Ovary (tissue), 9 donors: ENCODE measurements around the gene TOM1L2. TPM values are rescaled to one million over a fixed set of nuclear protein-coding genes. Genes with fewer than 3 reads are reported as not detected.

Experiments used
- DNase-seq, 5 donors: peaks; one replicate each; pipeline ENCODE4 v3.0.0-alpha.2; 2019 to 2020
- H3K27ac ChIP-seq, 2 donors: fragments of 200-600 bp; one replicate each; pipeline versions ENCODE4 v1.5.1 to v1.8.0; 2019 to 2022
- H3K27me3 ChIP-seq: fragments of 200-600 bp; one replicate; pipeline ENCODE4 v1.8.0; 2022
- H3K36me3 ChIP-seq: fragments of 200-600 bp; sonication (generic); one replicate; pipeline ENCODE4 v1.5.1; 2019
- H3K4me1 ChIP-seq: one replicate; pipeline ENCODE4 v1.8.1; 2013; ENCODE audit warnings: mild to moderate bottlenecking, moderate library complexity; ENCODE audit not compliant: insufficient read depth
- H3K4me3 ChIP-seq: fragments of 200-600 bp; sonication (generic); one replicate; pipeline ENCODE4 v1.5.1; 2017
- H3K9me3 ChIP-seq, 2 donors: fragments of 200-600 bp in 1 of 2; sonication (generic) in 1 of 2; one replicate each; pipeline versions ENCODE4 v1.5.1 to v1.8.1; 2013 to 2019; ENCODE audit warnings: mild to moderate bottlenecking in 1 of 2, moderate library complexity in 1 of 2
- CTCF ChIP-seq, 3 donors: fragments of 450-650 bp in 2 of 3; fragments of 200-600 bp in 1 of 3; IDR thresholded peaks; one replicate each; pipeline versions ENCODE4 v1.5.1 to v1.8.0; 2016 to 2022; ENCODE audit warnings: antibody characterized with exemption in 3 of 3, mild to moderate bottlenecking in 1 of 3
- EP300 ChIP-seq: sonication (generic); formaldehyde crosslinking; IDR thresholded peaks from one replicate; pipeline ENCODE4 v1.6.1; 2017; ENCODE audit warnings: antibody characterized with exemption
- POLR2A ChIP-seq: fragments of 450-650 bp; IDR thresholded peaks from one replicate; pipeline ENCODE4 v1.6.1; 2017; ENCODE audit warnings: antibody characterized with exemption, mild to moderate bottlenecking, moderate library complexity
- WGBS, 3 donors: extraction: QIAGEN DNeasy Blood & Tissue Kit in 1 of 3; methylation state at CpG; one replicate each; pipeline versions ENCODE4 v1.1.5 to v1.1.7; 2013 to 2017; 5-methylcytosine and 5-hydroxymethylcytosine counted together
- intact Hi-C, 4 donors: fragments of 100-400 bp; cut with DNase I; formaldehyde crosslinking; loops; one replicate each; pipeline versions ENCODE4 v1.11.0 to v1.15.1; 2022 to 2023
- polyA plus RNA-seq, 2 donors: library from polyadenylated mRNA; stranded (reverse); fragments of 200-250 nt in 1 of 2; fragments of 350-450 nt in 1 of 2; fragmentation: Illumina TruSeq in 1 of 2; extraction: RNeasy Lipid Tissue Mini Kit (QIAGEN cat#74804) in 1 of 2; gene quantifications; one replicate each; pipeline ENCODE4 v1.2.3, GENCODE V29; 2013 to 2014
- total RNA-seq, 7 donors: library from RNA; depleted of rRNA in 2 of 7; stranded (reverse); fragments of >200 nt in 2 of 7; fragmentation: NEBNext Ultra II Directional in 3 of 7; extraction: Animal tissue kit (Norgen Biotek cat#: 25700) in 3 of 7; gene quantifications; one replicate each; pipeline versions ENCODE4 v1.1.0 to v1.2.4, GENCODE V29; 2016 to 2023
- donor health status: DM: no; HTN: no; CAD: no; lungs with moderate emphysema.
- donor health status: DM: no; HTN: no; CAD: no.
- donor health status: Bipolar disorder and iron deficiency.
- donor health status: DM: yes; HTN: yes; CAD: no.
- donor health status: DM: no; HTN: no; CAD: no.
- donor health status: DM: yes; HTN: yes; CAD: no.

TOM1L2 gene
- total and polyA plus RNA-seq, 9 donors = 25.6 to 62.5 (median 45.9) TPM

GRCh38 chr17:17924857-17925250, 47.3 kb downstream of the TOM1L2 start:
- Histone ChIP-seq H3K4me3 (no peak overlapping the region), H3K4me1 (peaks cover 16% of the 10 kb centered on the region), H3K9me3 (no peaks in the 10 kb centered on the region), H3K36me3 (no peaks in the 10 kb centered on the region), H3K27me3 (no peaks in the 10 kb centered on the region), H3K27ac (no peak overlapping the region)
- TF ChIP-seq EP300 (no peak), POLR2A (no peak), CTCF (IDR thresholded peaks at IDR 0.05) (no peak)
- DNase-seq = no peak
- intact Hi-C loops = loop anchor here in 2 of 4 donors (5.0 to 10.0 kb wide), 2 partner anchors 113 to 240 kb away; partner anchors contain the start of gene RAI1 (in 1 of the 2)

- WGBS, 3 donors = 94 to 96% (median 95%) methylated on average over 5 of the region's 5 CpGs
- TF ChIP-seq EP300 = no peak
- TF ChIP-seq POLR2A = no peak
- TF ChIP-seq CTCF (IDR thresholded peaks at IDR 0.05) = no peak
- intact Hi-C loops = loop anchor here in 2 of 4 donors (5.0 to 10.0 kb wide), 2 partner anchors 112 to 239 kb away; partner anchors contain the start of gene RAI1 (in 1 of the 2)
Observed at GRCh38 chr17:17924131-17924856, 47.9 kb downstream of the TOM1L2 start.

DNA sequence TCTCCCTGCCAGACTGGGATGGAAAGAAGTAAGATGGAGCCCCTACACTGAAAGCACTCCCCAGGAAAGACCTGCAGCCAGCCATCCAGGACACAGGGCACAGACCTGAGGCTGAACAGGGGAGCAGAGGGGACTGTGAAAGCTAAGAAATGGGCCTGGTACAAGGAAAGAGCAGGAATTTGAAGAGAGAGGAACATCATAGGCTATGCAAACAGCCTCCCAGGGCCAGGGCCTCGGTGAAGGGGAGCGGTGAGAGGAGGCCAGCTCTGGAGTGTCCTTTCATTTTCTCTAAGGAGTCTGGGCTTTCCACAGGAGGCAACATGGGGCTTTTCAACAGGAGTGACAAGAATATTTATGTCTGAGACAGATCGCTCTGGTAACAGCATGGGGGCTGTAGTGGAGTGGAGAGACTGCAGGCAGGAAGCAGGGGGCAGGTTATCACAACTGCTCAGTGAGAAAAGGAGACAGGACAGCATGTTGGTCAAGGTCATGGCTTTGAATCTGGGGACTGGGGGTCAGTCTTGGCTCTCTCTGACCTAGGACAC, 50.1 kb downstream of the TOM1L2 start:
- TF ChIP-seq EP300 (no peak), CTCF (IDR thresholded peaks at IDR 0.05) (no peak), POLR2A (no peak)
- WGBS, 3 donors = 60 to 69% (median 61%) methylated on average over 3 of the region's 3 CpGs
- Histone ChIP-seq H3K36me3 (no peaks in the 10 kb centered on the region), H3K9me3 (no peaks in the 10 kb centered on the region), H3K4me1 (peaks cover 12% of the 10 kb centered on the region), H3K27ac (no peak overlapping the region), H3K27me3 (no peaks in the 10 kb centered on the region), H3K4me3 (no peak overlapping the region)
- no peak for DNase-seq
- intact Hi-C loops = loop anchor here in 2 of 4 donors (5.0 to 10.0 kb wide), 2 partner anchors 110 to 237 kb away; partner anchors contain the start of gene RAI1 (in 1 of the 2)

More at GRCh38 chr17:17924131-17924856, 47.9 kb downstream of the TOM1L2 start:
- no peaks in the 10 kb centered on the region for H3K9me3 ChIP-seq
- DNase-seq = no peak
- no peak overlapping the region for H3K4me3 ChIP-seq
- H3K27me3 ChIP-seq = no peaks in the 10 kb centered on the region
- H3K36me3 ChIP-seq = no peaks in the 10 kb centered on the region
- peaks cover 14% of the 10 kb centered on the region for H3K4me1 ChIP-seq
- no peak overlapping the region for H3K27ac ChIP-seq

GRCh38 chr17:17921192-17922069, 50.8 kb downstream of the TOM1L2 start:
- TF ChIP-seq POLR2A = no peak
- Histone ChIP-seq H3K27me3 (no peaks in the 10 kb centered on the region), H3K9me3 (no peaks in the 10 kb centered on the region), H3K4me1 (peaks cover 11% of the 10 kb centered on the region), H3K4me3 (no peak overlapping the region), H3K36me3 (no peaks in the 10 kb centered on the region), H3K27ac (no peak overlapping the region)
- 51 to 56% (median 55%) methylated on average over 10 of the region's 10 CpGs for WGBS, 3 donors
- intact Hi-C loops = loop anchor here in 2 of 4 donors (5.0 to 10.0 kb wide), 2 partner anchors 109 to 237 kb away; partner anchors contain the start of gene RAI1 (in 1 of the 2)
- no peak for DNase-seq
